Smooth muscle cell (in vitro differentiated cells): ENCODE measurements around the gene CHAF1A. TPM values are rescaled to one million over a fixed set of nuclear protein-coding genes. Genes with fewer than 3 reads are reported as not detected.
A peak's percentile ranks its signal among the peaks of the same experiment; 100 is the strongest.

Experiments
- DNase-seq: peaks from one replicate; lab custom pipeline; 2025; ENCODE audit not compliant: unreplicated experiment; lab: John Stamatoyannopoulos, UW
- H2AFZ ChIP-seq: fragments of 200-600 bp; sonication (generic); 2 replicates; pipeline ENCODE4 v1.6.0; 2016; ENCODE audit warnings: antibody characterized with exemption, low read depth, mild to moderate bottlenecking
- H3F3A ChIP-seq: fragments of 200-600 bp; sonication (generic); 2 replicates; pipeline ENCODE4 v1.6.0; 2017; ENCODE audit warnings: antibody characterized with exemption, low read depth
- H3K27ac ChIP-seq: fragments of 200-600 bp; sonication (generic); 2 replicates; pipeline ENCODE4 v1.5.1; 2016; ENCODE audit warnings: low read depth, mild to moderate bottlenecking
- H3K27me3 ChIP-seq: fragments of 200-600 bp; sonication (generic); 2 replicates; pipeline ENCODE4 v1.6.1; 2016; ENCODE audit warnings: low read depth, mild to moderate bottlenecking
- H3K36me3 ChIP-seq: fragments of 200-600 bp; sonication (generic); 2 replicates; pipeline ENCODE4 v1.5.1; 2016; ENCODE audit warnings: low read depth
- H3K4me1 ChIP-seq: fragments of 200-600 bp; sonication (generic); 2 replicates; pipeline ENCODE4 v1.5.1; 2016; ENCODE audit warnings: low read depth
- H3K4me2 ChIP-seq: fragments of 200-600 bp; sonication (generic); 2 replicates; pipeline ENCODE4 v1.6.0; 2016; ENCODE audit warnings: mild to moderate bottlenecking
- H3K4me3 ChIP-seq: fragments of 200-600 bp; sonication (generic); 2 replicates; pipeline ENCODE4 v1.5.1; 2016; ENCODE audit warnings: mild to moderate bottlenecking
- H3K79me2 ChIP-seq: fragments of 200-600 bp; sonication (generic); 2 replicates; pipeline ENCODE4 v1.6.0; 2016; ENCODE audit warnings: low read depth, mild to moderate bottlenecking
- H3K9ac ChIP-seq: fragments of 200-600 bp; sonication (generic); 2 replicates; pipeline ENCODE4 v1.6.0; 2016; ENCODE audit warnings: low read depth
- H3K9me3 ChIP-seq: fragments of 200-600 bp; sonication (generic); replicated peaks from 2 replicates; pipeline ENCODE4 v1.5.1; 2016; ENCODE audit warnings: low read depth
- H4K20me1 ChIP-seq: fragments of 200-600 bp; sonication (generic); 2 replicates; pipeline ENCODE4 v1.6.0; 2016; ENCODE audit warnings: low read depth
- WGBS: methylation state at CpG from one replicate; pipeline ENCODE4 v1.1.7; 2016; ENCODE audit warnings: low lambda C conversion rate; 5-methylcytosine and 5-hydroxymethylcytosine counted together
- polyA plus RNA-seq: library from polyadenylated mRNA; unstranded; fragments of >200 nt; fragmentation: Nextera tagmentation; extraction: Ambion mirVana; gene quantifications from 2 replicates; pipeline ENCODE4 v1.2.1, GENCODE V29; 2016
- total RNA-seq: library from RNA; depleted of rRNA; stranded (reverse); fragments of >200 nt; gene quantifications from 2 replicates; pipeline ENCODE4 v1.2.3, GENCODE V29; 2014
- TF ChIP-seq, protein P1 (sequence below): fragments of 200-600 bp; sonication (generic); IDR thresholded peaks from 2 replicates; pipeline ENCODE4 v1.5.1; 2017; ENCODE audit warnings: borderline replicate concordance, mild to moderate bottlenecking, antibody characterized with exemption; ENCODE audit not compliant: insufficient read depth, poor library complexity, severe bottlenecking

The CHAF1A gene
- total and polyA plus RNA-seq, 2 experiments from 2014 or later: 3.8 to 11.4 TPM

DNA sequence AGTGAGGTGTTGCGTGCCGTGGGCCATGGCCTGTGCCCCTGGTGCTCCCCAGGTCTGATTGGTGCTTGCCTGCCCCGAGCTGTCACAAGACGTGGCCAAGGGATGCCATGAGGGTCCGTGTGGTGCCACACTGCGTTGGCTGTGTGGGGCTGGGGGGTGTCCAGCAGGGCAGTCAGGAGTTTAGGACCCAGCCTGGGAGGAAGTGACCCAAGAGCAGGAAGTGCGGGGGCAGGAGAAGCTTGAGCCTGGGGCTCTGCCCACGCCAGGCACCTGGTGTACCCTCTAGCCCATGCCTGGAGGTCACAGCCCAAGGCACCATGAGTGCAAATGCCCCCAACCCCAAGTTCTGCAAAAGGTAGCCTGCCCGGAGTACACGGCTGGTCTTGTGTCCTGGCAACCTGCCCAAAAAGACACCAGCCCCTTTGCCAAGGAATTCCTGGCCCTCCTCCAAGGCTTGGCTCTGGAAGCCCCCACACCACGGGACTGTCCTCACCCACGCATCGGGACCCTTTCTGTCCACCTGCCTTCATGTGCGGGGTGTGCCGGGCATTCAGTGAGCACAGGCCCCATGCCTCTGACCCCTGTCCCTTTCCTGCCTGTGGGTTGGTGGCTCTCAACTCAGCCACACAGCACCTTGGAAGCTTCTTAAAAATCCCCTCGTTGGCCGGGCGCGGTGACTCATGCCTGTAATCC lies 34.2 kb upstream of the CHAF1A start:
- Histone ChIP-seq H2AFZ (no peak overlapping the region), H3K9me3 (no peaks in the 10 kb centered on the region), H3K4me2 (no peak overlapping the region), H3K9ac (no peak overlapping the region), H3K27me3 (no peaks in the 10 kb centered on the region), H3K27ac (peak overlapping the region; percentile 46), H3F3A (peaks cover 11% of the 10 kb centered on the region), H4K20me1 (peaks cover 93% of the 10 kb centered on the region), H3K79me2 (peaks cover 67% of the 10 kb centered on the region), H3K36me3 (no peaks in the 10 kb centered on the region), H3K4me1 (peaks cover 23% of the 10 kb centered on the region), H3K4me3 (no peak overlapping the region)
- DNase-seq: no peak
- 80% methylated on average over 17 of the region's 19 CpGs for WGBS
- TF ChIP-seq, protein P1, sequence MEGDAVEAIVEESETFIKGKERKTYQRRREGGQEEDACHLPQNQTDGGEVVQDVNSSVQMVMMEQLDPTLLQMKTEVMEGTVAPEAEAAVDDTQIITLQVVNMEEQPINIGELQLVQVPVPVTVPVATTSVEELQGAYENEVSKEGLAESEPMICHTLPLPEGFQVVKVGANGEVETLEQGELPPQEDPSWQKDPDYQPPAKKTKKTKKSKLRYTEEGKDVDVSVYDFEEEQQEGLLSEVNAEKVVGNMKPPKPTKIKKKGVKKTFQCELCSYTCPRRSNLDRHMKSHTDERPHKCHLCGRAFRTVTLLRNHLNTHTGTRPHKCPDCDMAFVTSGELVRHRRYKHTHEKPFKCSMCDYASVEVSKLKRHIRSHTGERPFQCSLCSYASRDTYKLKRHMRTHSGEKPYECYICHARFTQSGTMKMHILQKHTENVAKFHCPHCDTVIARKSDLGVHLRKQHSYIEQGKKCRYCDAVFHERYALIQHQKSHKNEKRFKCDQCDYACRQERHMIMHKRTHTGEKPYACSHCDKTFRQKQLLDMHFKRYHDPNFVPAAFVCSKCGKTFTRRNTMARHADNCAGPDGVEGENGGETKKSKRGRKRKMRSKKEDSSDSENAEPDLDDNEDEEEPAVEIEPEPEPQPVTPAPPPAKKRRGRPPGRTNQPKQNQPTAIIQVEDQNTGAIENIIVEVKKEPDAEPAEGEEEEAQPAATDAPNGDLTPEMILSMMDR: no peak

DNA sequence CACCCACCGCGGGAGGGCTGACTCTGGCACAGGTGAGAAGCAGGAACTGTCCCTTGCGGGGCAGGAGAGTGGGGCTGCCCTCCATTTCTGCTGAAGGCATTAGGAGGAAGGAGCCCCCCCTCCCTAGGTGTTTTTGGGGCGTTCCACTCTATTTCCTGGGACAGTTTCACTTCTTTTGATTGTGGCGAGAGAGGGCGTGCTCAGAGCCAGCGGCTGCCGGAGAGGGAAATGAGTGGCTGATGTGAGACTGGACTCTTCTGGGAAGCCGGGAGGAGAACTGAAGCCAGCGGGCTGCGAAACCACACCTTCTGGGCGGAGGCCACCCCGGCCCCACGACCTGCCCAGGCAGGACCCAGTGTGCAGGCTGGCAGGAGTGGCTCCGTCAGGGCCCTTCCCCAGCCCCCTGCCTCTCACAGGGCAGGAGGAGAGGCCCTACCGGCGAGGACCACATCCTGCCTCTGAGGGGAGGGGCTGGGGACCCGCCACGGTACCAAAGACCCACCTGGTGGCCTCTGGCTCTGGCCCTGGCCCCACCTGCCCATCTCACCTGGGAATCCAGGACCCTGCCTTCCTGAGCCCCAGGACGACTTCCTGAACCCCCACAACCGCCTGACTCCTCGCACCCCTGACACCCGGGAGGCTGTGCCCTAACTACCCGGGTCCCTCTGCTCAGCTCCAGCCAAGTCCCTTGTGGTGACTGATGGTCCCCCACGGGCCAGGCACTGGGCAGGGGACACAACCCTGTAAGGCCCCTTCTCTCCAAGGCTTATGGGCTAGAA lies 33.1 kb upstream of the CHAF1A start:
- Histone ChIP-seq H3K27ac (peak overlapping the region; percentile 46), H3F3A (peaks cover 20% of the 10 kb centered on the region), H3K79me2 (peaks cover 70% of the 10 kb centered on the region), H3K27me3 (no peaks in the 10 kb centered on the region), H2AFZ (no peak overlapping the region), H4K20me1 (peaks cover 94% of the 10 kb centered on the region), H3K4me3 (no peak overlapping the region), H3K4me1 (peaks cover 34% of the 10 kb centered on the region), H3K9ac (no peak overlapping the region), H3K9me3 (no peaks in the 10 kb centered on the region), H3K36me3 (no peaks in the 10 kb centered on the region), H3K4me2 (peak overlapping the region; percentile 8)
- DNase-seq: no peak
- WGBS: 77% methylated on average over 23 of the region's 25 CpGs
- TF ChIP-seq, protein P1: no peak

DNA sequence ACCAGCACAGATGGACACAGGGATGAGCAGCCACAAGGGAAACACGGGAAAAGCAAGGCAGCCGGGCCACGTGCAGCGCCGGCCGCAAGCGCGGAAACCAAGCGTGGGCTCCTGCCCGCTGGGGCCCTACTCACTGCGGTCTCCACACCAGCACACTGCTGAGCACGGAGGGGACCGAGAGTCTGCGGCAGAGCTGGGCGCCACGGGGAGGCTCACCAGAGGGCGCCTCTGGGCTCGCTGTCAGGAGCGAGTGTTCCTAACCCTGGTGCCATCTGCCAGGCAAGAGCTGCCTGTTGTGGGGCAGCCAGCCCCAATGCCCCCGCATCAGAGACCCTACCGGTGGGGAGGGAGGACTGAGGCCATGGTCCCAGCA lies 32.6 kb upstream of the CHAF1A start:
- no peak overlapping the region for H2AFZ ChIP-seq

More for the DNA sequence above, 32.6 kb upstream of the CHAF1A start:
- no peaks in the 10 kb centered on the region for H3K36me3 ChIP-seq
- WGBS: 59% methylated on average over 19 of the region's 21 CpGs
- H3K27me3 ChIP-seq: no peaks in the 10 kb centered on the region
- peaks cover 100% of the 10 kb centered on the region for H4K20me1 ChIP-seq
- peaks cover 37% of the 10 kb centered on the region for H3K4me1 ChIP-seq
- peaks cover 70% of the 10 kb centered on the region for H3K79me2 ChIP-seq
- peak overlapping the region; percentile 46 for H3K27ac ChIP-seq
- H3K9ac ChIP-seq: no peak overlapping the region
- no peak for DNase-seq
- TF ChIP-seq, protein P1: peak; percentile 31
- peaks cover 22% of the 10 kb centered on the region for H3F3A ChIP-seq
- H3K9me3 ChIP-seq: no peaks in the 10 kb centered on the region
- H3K4me3 ChIP-seq: no peak overlapping the region
- H3K4me2 ChIP-seq: peak overlapping the region; percentile 8
